GM23338 (cell line): ENCODE results near the gene EPSTI1. TPM values are rescaled to one million over a fixed set of nuclear protein-coding genes. Genes with fewer than 3 reads are reported as not detected.

Source experiments
- ATAC-seq: fragments of 200-7000 bp; cut with Tn5 transposase; 3 replicates; pipeline ENCODE4 v1.9.1; 2020
- DNase-seq: peaks from one replicate; pipeline ENCODE4 v3.0.0-alpha.2; 2015; ENCODE audit warnings: low spot score
- H2AFZ ChIP-seq: fragments of 200-600 bp; sonication (generic); 2 replicates; pipeline ENCODE4 v1.8.0; 2016; ENCODE audit warnings: antibody characterized with exemption, mild to moderate bottlenecking, moderate library complexity
- H3F3A ChIP-seq: fragments of 200-600 bp; sonication (generic); replicated peaks from 2 replicates; pipeline ENCODE4 v1.8.0; 2017; ENCODE audit warnings: antibody characterized with exemption, mixed run types, low read depth
- H3K27ac ChIP-seq: fragments of 200-600 bp; sonication (generic); 2 replicates; pipeline ENCODE4 v1.6.1; 2016; ENCODE audit warnings: low read depth
- H3K27me3 ChIP-seq: fragments of 200-600 bp; sonication (generic); 2 replicates; pipeline ENCODE4 v1.8.0; 2016; ENCODE audit warnings: mild to moderate bottlenecking, mixed run types, moderate library complexity; ENCODE audit not compliant: insufficient read depth
- H3K36me3 ChIP-seq: fragments of 200-600 bp; sonication (generic); 2 replicates; pipeline ENCODE4 v1.8.0; 2016; ENCODE audit warnings: mild to moderate bottlenecking; ENCODE audit not compliant: insufficient read depth
- H3K4me1 ChIP-seq: fragments of 200-600 bp; sonication (generic); 2 replicates; pipeline ENCODE4 v1.8.0; 2016; ENCODE audit warnings: mild to moderate bottlenecking, moderate library complexity; ENCODE audit not compliant: insufficient read depth
- H3K4me2 ChIP-seq: fragments of 200-600 bp; sonication (generic); 2 replicates; pipeline ENCODE4 v1.7.1; 2017; ENCODE audit warnings: mixed run types
- H3K4me3 ChIP-seq: fragments of 200-600 bp; sonication (generic); 2 replicates; pipeline ENCODE4 v1.6.1; 2016; ENCODE audit warnings: mixed run types
- H3K79me2 ChIP-seq: fragments of 200-600 bp; sonication (generic); replicated peaks from 2 replicates; pipeline ENCODE4 v1.8.0; 2017; ENCODE audit warnings: mild to moderate bottlenecking; ENCODE audit not compliant: insufficient read depth
- H3K9me2 ChIP-seq: fragments of 200-600 bp; sonication (generic); 2 replicates; pipeline ENCODE4 v1.8.0; 2017; ENCODE audit not compliant: insufficient read depth
- H4K20me1 ChIP-seq: fragments of 200-600 bp; sonication (generic); replicated peaks from 2 replicates; pipeline ENCODE4 v1.8.0; 2017; ENCODE audit warnings: mild to moderate bottlenecking; ENCODE audit not compliant: insufficient read depth
- H3K27ac Mint-ChIP-seq: 2 replicates; pipeline ENCODE4 v1.8.0; 2020; ENCODE audit warnings: inconsistent platforms, mild to moderate bottlenecking, moderate library complexity, mixed read lengths
- H3K27me3 Mint-ChIP-seq: 3 replicates; pipeline ENCODE4 v1.8.0; 2022; ENCODE audit warnings: low read depth, mild to moderate bottlenecking, moderate library complexity, mixed read lengths, inconsistent platforms; ENCODE audit not compliant: insufficient read depth, poor library complexity
- H3K36me3 Mint-ChIP-seq: 3 replicates; pipeline ENCODE4 v1.8.0; 2021; ENCODE audit warnings: low read depth, mild to moderate bottlenecking, inconsistent platforms, moderate library complexity, mixed read lengths
- H3K4me1 Mint-ChIP-seq: 3 replicates; pipeline ENCODE4 v1.8.0; 2020; ENCODE audit warnings: mild to moderate bottlenecking, inconsistent platforms, mixed read lengths
- H3K4me3 Mint-ChIP-seq: 3 replicates; pipeline ENCODE4 v1.8.0; 2021; ENCODE audit warnings: moderate library complexity, mild to moderate bottlenecking, inconsistent platforms, mixed read lengths
- H3K9me3 Mint-ChIP-seq: 3 replicates; pipeline ENCODE4 v1.8.0; 2020; ENCODE audit warnings: moderate library complexity, mild to moderate bottlenecking, inconsistent platforms, mixed read lengths
- CREB1 ChIP-seq: fragments of 250-450 bp; sonication (Bioruptor Pico); IDR thresholded peaks from 2 replicates; pipeline ENCODE4 v1.5.0; 2020; ENCODE audit warnings: low read depth, mild to moderate bottlenecking, moderate library complexity
- CTCF ChIP-seq, 2 experiments: fragments of 200-600 bp in 1 of 2; sonication (generic) in 1 of 2; conservative IDR thresholded peaks; 2 replicates each; pipeline versions ENCODE4 v1.5.1 to v1.6.1; 2016 to 2017; ENCODE audit warnings: antibody characterized with exemption in 2 of 2, low read depth in 2 of 2, mild to moderate bottlenecking in 2 of 2, moderate library complexity in 1 of 2
- ETS1 ChIP-seq: IDR thresholded peaks from 2 replicates; pipeline ENCODE4 v1.6.1; 2016; ENCODE audit warnings: antibody characterized with exemption
- EZH2 ChIP-seq: fragments of 200-600 bp; sonication (generic); IDR thresholded peaks from one replicate; pipeline ENCODE4 v1.8.0; 2017; ENCODE audit warnings: antibody characterized with exemption, mild to moderate bottlenecking, low read depth; ENCODE audit not compliant: unreplicated experiment
- EZH2phosphoT487 ChIP-seq: fragments of 200-600 bp; sonication (generic); IDR thresholded peaks from one replicate; pipeline ENCODE4 v1.8.1; 2018; ENCODE audit warnings: antibody characterized with exemption; ENCODE audit not compliant: unreplicated experiment
- JUNB ChIP-seq: IDR thresholded peaks from one replicate; pipeline ENCODE4 v1.6.1; 2016; ENCODE audit warnings: antibody characterized with exemption; ENCODE audit not compliant: unreplicated experiment
- NANOG ChIP-seq: IDR thresholded peaks from 2 replicates; pipeline ENCODE4 v1.6.1; 2016; ENCODE audit warnings: antibody characterized with exemption, borderline replicate concordance
- POLR2AphosphoS5 ChIP-seq: IDR thresholded peaks from 2 replicates; pipeline ENCODE4 v1.6.1; 2016; ENCODE audit warnings: antibody characterized with exemption, low read depth
- REST ChIP-seq: IDR thresholded peaks from one replicate; pipeline ENCODE4 v1.6.1; 2018; ENCODE audit warnings: antibody characterized with exemption; ENCODE audit not compliant: unreplicated experiment
- STAT1 ChIP-seq: IDR thresholded peaks from one replicate; pipeline ENCODE4 v1.6.1; 2016; ENCODE audit warnings: antibody characterized with exemption; ENCODE audit not compliant: unreplicated experiment
- ZNF114 ChIP-seq: fragments of 250-450 bp; sonication (Bioruptor Pico); IDR thresholded peaks from 2 replicates; pipeline ENCODE4 v1.5.0; 2020; ENCODE audit warnings: mild to moderate bottlenecking, moderate library complexity
- ZNF331 ChIP-seq: fragments of 250-450 bp; sonication (Bioruptor Pico); IDR thresholded peaks from 2 replicates; pipeline ENCODE4 v1.5.0; 2020; ENCODE audit warnings: low read depth, mild to moderate bottlenecking, moderate library complexity
- ZNF462 ChIP-seq: fragments of 250-450 bp; sonication (Bioruptor Pico); IDR thresholded peaks from 2 replicates; pipeline ENCODE4 v1.5.0; 2020; ENCODE audit warnings: mild to moderate bottlenecking, moderate library complexity
- polyA plus RNA-seq: library from polyadenylated mRNA; unstranded; fragments of >200 nt; fragmentation: Nextera tagmentation; extraction: Ambion mirVana; gene quantifications from 2 replicates; pipeline ENCODE4 v1.2.1, GENCODE V29; 2016
- total RNA-seq: library from RNA; depleted of rRNA; stranded (reverse); fragments of >200 nt; shearing (Covaris generic); gene quantifications from 2 replicates; pipeline ENCODE4 v1.2.3, GENCODE V29; 2014

The EPSTI1 gene
- total and polyA plus RNA-seq, 2 experiments from 2014 or later = 0.10 to 0.68 TPM

- Histone ChIP-seq H3K4me3 (no peak overlapping the region), H3K79me2 (no peaks in the 10 kb centered on the region), H4K20me1 (no peaks in the 10 kb centered on the region), H3K4me2 (no peak overlapping the region), H3K27ac (no peak overlapping the region), H2AFZ (no peak overlapping the region), H3K4me1 (peaks cover 6% of the 10 kb centered on the region; the same call in 1 of the 2 replicates), H3F3A (no peaks in the 10 kb centered on the region), H3K27me3 (no peaks in the 10 kb centered on the region), H3K36me3 (no peaks in the 10 kb centered on the region), H3K9me2 (peaks cover 5% of the 10 kb centered on the region; the same call in 1 of the 2 replicates)
- DNase-seq = no peak
- no peak for ATAC-seq
- Mint-ChIP-seq H3K4me1 (peaks cover 13% of the 10 kb centered on the region; the same call in 2 of the 3 replicates), H3K9me3 (no peaks in the 10 kb centered on the region; the same call in 2 of the 3 replicates), H3K27ac (no peak overlapping the region), H3K27me3 (peaks cover 2% of the 10 kb centered on the region), H3K4me3 (no peak overlapping the region), H3K36me3 (no peaks in the 10 kb centered on the region)
- no peak for TF ChIP-seq REST
- no peak for TF ChIP-seq ZNF462 (CRISPR knock-in tag)
- no peak for TF ChIP-seq CTCF (conservative IDR thresholded peaks at IDR 0.05; ENCODE audit: low read depth in 2 of 2)
- no peak for TF ChIP-seq ETS1
- TF ChIP-seq NANOG = no peak
- no peak for TF ChIP-seq CREB1
- no peak for TF ChIP-seq STAT1
- no peak for TF ChIP-seq POLR2AphosphoS5
- TF ChIP-seq ZNF331 (CRISPR knock-in tag) = no peak
- TF ChIP-seq JUNB = no peak
- no peak for TF ChIP-seq ZNF114 (CRISPR knock-in tag)
- TF ChIP-seq EZH2 = no peak
- TF ChIP-seq EZH2phosphoT487 = no peak
Measured at GRCh38 chr13:43003729-43004128, 11.7 kb upstream of the EPSTI1 start.
